Loucy (cell line): ENCODE results near the gene LMBR1.

Source experiments
- H2AFZ ChIP-seq: fragments of 200-600 bp; sonication (generic); 2 replicates; pipeline ENCODE4 v1.6.0; 2016; ENCODE audit warnings: antibody characterized with exemption, mild to moderate bottlenecking, low read length, moderate library complexity
- H3F3A ChIP-seq: fragments of 200-600 bp; 2 replicates; pipeline ENCODE4 v1.6.0; 2016; ENCODE audit warnings: antibody characterized with exemption, low read depth, mild to moderate bottlenecking
- H3K27me3 ChIP-seq: fragments of 200-600 bp; sonication (generic); 2 replicates; pipeline ENCODE4 v1.6.1; 2014; ENCODE audit warnings: low read length, mild to moderate bottlenecking; ENCODE audit not compliant: insufficient read depth, poor library complexity, severe bottlenecking
- H3K36me3 ChIP-seq: fragments of 200-600 bp; sonication (generic); 2 replicates; pipeline ENCODE4 v1.6.1; 2016; ENCODE audit warnings: low read length; ENCODE audit not compliant: insufficient read depth
- H3K4me1 ChIP-seq: fragments of 200-600 bp; sonication (generic); 2 replicates; pipeline ENCODE4 v1.5.1; 2014; ENCODE audit warnings: low read length, mild to moderate bottlenecking; ENCODE audit not compliant: insufficient read depth, poor library complexity, severe bottlenecking
- H3K4me2 ChIP-seq: fragments of 200-600 bp; sonication (generic); 2 replicates; pipeline ENCODE4 v1.6.0; 2014; ENCODE audit warnings: antibody characterized with exemption, low read length, low read depth, mild to moderate bottlenecking; ENCODE audit not compliant: poor library complexity, severe bottlenecking
- H3K4me3 ChIP-seq: fragments of 200-600 bp; sonication (generic); 2 replicates; pipeline ENCODE4 v1.5.1; 2014; ENCODE audit warnings: low read length, mild to moderate bottlenecking, mixed read lengths; ENCODE audit not compliant: poor library complexity, severe bottlenecking
- H3K79me2 ChIP-seq: fragments of 200-600 bp; sonication (generic); 2 replicates; pipeline ENCODE4 v1.6.1; 2014; ENCODE audit warnings: low read length; ENCODE audit not compliant: insufficient read depth
- H3K9ac ChIP-seq: fragments of 200-600 bp; sonication (generic); 2 replicates; pipeline ENCODE4 v1.6.0; 2014; ENCODE audit warnings: mild to moderate bottlenecking, low read depth, low read length, moderate library complexity; ENCODE audit not compliant: poor library complexity, severe bottlenecking
- H3K9me2 ChIP-seq: fragments of 200-600 bp; sonication (generic); replicated peaks from 2 replicates; pipeline ENCODE4 v1.6.1; 2016; ENCODE audit warnings: low read depth, low read length, mixed read lengths
- H3K9me3 ChIP-seq: fragments of 200-600 bp; sonication (generic); 2 replicates; pipeline ENCODE4 v1.6.1; 2014; ENCODE audit warnings: mild to moderate bottlenecking, antibody characterized with exemption, low read length, low read depth; ENCODE audit not compliant: insufficient read depth
- H4K20me1 ChIP-seq: fragments of 200-600 bp; sonication (generic); 2 replicates; pipeline ENCODE4 v1.6.0; 2014; ENCODE audit warnings: antibody characterized with exemption, low read length, mild to moderate bottlenecking; ENCODE audit not compliant: insufficient read depth, poor library complexity, severe bottlenecking
- EZH2phosphoT487 ChIP-seq: fragments of 200-600 bp; IDR thresholded peaks from 2 replicates; pipeline ENCODE4 v1.6.1; 2018; ENCODE audit warnings: antibody characterized with exemption, mild to moderate bottlenecking, moderate library complexity, borderline replicate concordance
- TF ChIP-seq, protein P1 (sequence below): fragments of 200-600 bp; sonication (generic); conservative IDR thresholded peaks from 2 replicates; pipeline ENCODE4 v1.5.1; 2014; ENCODE audit warnings: mild to moderate bottlenecking, antibody characterized with exemption, low read length

Gene LMBR1

GRCh38 chr7:156834462-156834861 lies 58.5 kb downstream of the LMBR1 start:
- Histone ChIP-seq H3K9me2 (no peaks in the 10 kb centered on the region), H3F3A (no peaks in the 10 kb centered on the region), H2AFZ (no peak overlapping the region), H3K79me2 (peaks cover 5% of the 10 kb centered on the region; the same call in 1 of the 2 replicates), H3K4me3 (no peak overlapping the region), H3K9me3 (no peaks in the 10 kb centered on the region), H3K9ac (no peak overlapping the region), H4K20me1 (no peaks in the 10 kb centered on the region), H3K4me2 (no peak overlapping the region), H3K36me3 (peaks cover 54% of the 10 kb centered on the region; the same call in 1 of the 2 replicates), H3K27me3 (no peaks in the 10 kb centered on the region), H3K4me1 (no peaks in the 10 kb centered on the region)
- TF ChIP-seq EZH2phosphoT487, result no peak
- TF ChIP-seq, protein P1, sequence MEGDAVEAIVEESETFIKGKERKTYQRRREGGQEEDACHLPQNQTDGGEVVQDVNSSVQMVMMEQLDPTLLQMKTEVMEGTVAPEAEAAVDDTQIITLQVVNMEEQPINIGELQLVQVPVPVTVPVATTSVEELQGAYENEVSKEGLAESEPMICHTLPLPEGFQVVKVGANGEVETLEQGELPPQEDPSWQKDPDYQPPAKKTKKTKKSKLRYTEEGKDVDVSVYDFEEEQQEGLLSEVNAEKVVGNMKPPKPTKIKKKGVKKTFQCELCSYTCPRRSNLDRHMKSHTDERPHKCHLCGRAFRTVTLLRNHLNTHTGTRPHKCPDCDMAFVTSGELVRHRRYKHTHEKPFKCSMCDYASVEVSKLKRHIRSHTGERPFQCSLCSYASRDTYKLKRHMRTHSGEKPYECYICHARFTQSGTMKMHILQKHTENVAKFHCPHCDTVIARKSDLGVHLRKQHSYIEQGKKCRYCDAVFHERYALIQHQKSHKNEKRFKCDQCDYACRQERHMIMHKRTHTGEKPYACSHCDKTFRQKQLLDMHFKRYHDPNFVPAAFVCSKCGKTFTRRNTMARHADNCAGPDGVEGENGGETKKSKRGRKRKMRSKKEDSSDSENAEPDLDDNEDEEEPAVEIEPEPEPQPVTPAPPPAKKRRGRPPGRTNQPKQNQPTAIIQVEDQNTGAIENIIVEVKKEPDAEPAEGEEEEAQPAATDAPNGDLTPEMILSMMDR, result no peak

- Histone ChIP-seq H3K9me2 (no peaks in the 10 kb centered on the region), H3K9me3 (no peaks in the 10 kb centered on the region), H3K36me3 (peaks cover 55% of the 10 kb centered on the region; the same call in 1 of the 2 replicates), H3K4me1 (no peaks in the 10 kb centered on the region), H3K79me2 (no peaks in the 10 kb centered on the region), H3K27me3 (no peaks in the 10 kb centered on the region), H3F3A (no peaks in the 10 kb centered on the region), H3K9ac (no peak overlapping the region), H4K20me1 (no peaks in the 10 kb centered on the region), H3K4me3 (no peak overlapping the region), H3K4me2 (no peak overlapping the region), H2AFZ (no peak overlapping the region)
- no peak for TF ChIP-seq EZH2phosphoT487
- TF ChIP-seq, protein P1, result no peak
Observed at GRCh38 chr7:156833312-156833711, 59.7 kb downstream of the LMBR1 start.

GRCh38 chr7:156832195-156832877 lies 60.6 kb downstream of the LMBR1 start:
- H3K79me2 ChIP-seq, result no peaks in the 10 kb centered on the region
- no peak overlapping the region for H3K9ac ChIP-seq
- no peaks in the 10 kb centered on the region for H3K9me3 ChIP-seq
- no peak overlapping the region for H2AFZ ChIP-seq
- no peaks in the 10 kb centered on the region for H3K9me2 ChIP-seq
- H3K4me2 ChIP-seq, result no peak overlapping the region
- peaks cover 55% of the 10 kb centered on the region; the same call in 1 of the 2 replicates for H3K36me3 ChIP-seq
- no peak for TF ChIP-seq EZH2phosphoT487
- TF ChIP-seq, protein P1, result no peak
- no peaks in the 10 kb centered on the region for H3F3A ChIP-seq
- H3K4me3 ChIP-seq, result no peak overlapping the region
- no peaks in the 10 kb centered on the region for H3K27me3 ChIP-seq
- no peaks in the 10 kb centered on the region for H4K20me1 ChIP-seq
- no peaks in the 10 kb centered on the region for H3K4me1 ChIP-seq
